Thyroid gland (tissue), 4 donors: Measurements from ENCODE around the gene NRSN1. TPM values are rescaled to one million over a fixed set of nuclear protein-coding genes. Genes with fewer than 3 reads are reported as not detected.

Experiments used
- DNase-seq, 2 donors: peaks; one replicate each; pipeline ENCODE4 v3.0.0-alpha.2; 2019
- H3K27ac ChIP-seq, 3 donors: fragments of 200-600 bp; sonication (generic); 1 replicate in 2 of 3; 2 replicates in 1 of 3; pipeline ENCODE4 v1.5.1; 2016 to 2019; ENCODE audit warnings: mild to moderate bottlenecking in 1 of 3, moderate library complexity in 1 of 3
- H3K27me3 ChIP-seq: fragments of 200-600 bp; sonication (generic); one replicate; pipeline ENCODE4 v1.5.1; 2019
- H3K36me3 ChIP-seq, 2 donors: fragments of 200-600 bp; sonication (generic); one replicate each; pipeline ENCODE4 v1.5.1; 2016 to 2019
- H3K4me1 ChIP-seq, 2 donors: fragments of 200-600 bp; sonication (generic); one replicate each; pipeline ENCODE4 v1.5.1; 2017 to 2019
- H3K4me3 ChIP-seq, 3 donors: fragments of 200-600 bp; sonication (generic); replicated peaks in 1 of 3; 1 replicate in 2 of 3; 2 replicates in 1 of 3; pipeline ENCODE4 v1.5.1; 2016; ENCODE audit warnings: mild to moderate bottlenecking in 1 of 3
- H3K9me3 ChIP-seq: fragments of 200-600 bp; sonication (generic); one replicate; pipeline ENCODE4 v1.5.1; 2017
- CTCF ChIP-seq, 6 experiments: fragments of 200-600 bp in 3 of 6; fragments of 450-650 bp in 3 of 6; sonication (generic) in 3 of 6; IDR thresholded peaks; one replicate each; pipeline ENCODE4 v1.5.1; 2016 to 2019; ENCODE audit warnings: antibody characterized with exemption in 6 of 6, mild to moderate bottlenecking in 2 of 6, inconsistent platforms in 1 of 6, moderate library complexity in 1 of 6
- POLR2A ChIP-seq, 2 donors: fragments of 450-650 bp; IDR thresholded peaks; one replicate each; pipeline ENCODE4 v1.6.1; 2017; ENCODE audit warnings: antibody characterized with exemption in 2 of 2, mild to moderate bottlenecking in 2 of 2, moderate library complexity in 1 of 2
- WGBS, 2 donors: methylation state at CpG; one replicate each; pipeline ENCODE4 v1.1.5; 2017; 5-methylcytosine and 5-hydroxymethylcytosine counted together
- intact Hi-C: fragments of 100-400 bp; cut with DNase I; formaldehyde crosslinking; loops from one replicate; pipeline ENCODE4 v1.15.1; 2023
- total RNA-seq, 4 donors: library from RNA; depleted of rRNA; stranded (reverse); fragments of >200 nt; gene quantifications; one replicate each; pipeline ENCODE4 v1.2.3, GENCODE V29; 2016

Gene NRSN1
- total RNA-seq, 4 donors from 2014 or later: not detected

- H3K4me3 ChIP-seq: no peak overlapping the region
- no peaks in the 10 kb centered on the region for H3K4me1 ChIP-seq
- no peaks in the 10 kb centered on the region for H3K27me3 ChIP-seq
- TF ChIP-seq POLR2A (IDR thresholded peaks at IDR 0.05) (no peak), CTCF (IDR thresholded peaks at IDR 0.05) (no peak)
- intact Hi-C loops: no loop called here
- H3K36me3 ChIP-seq: no peaks in the 10 kb centered on the region
- H3K27ac ChIP-seq: no peak overlapping the region
- H3K9me3 ChIP-seq: no peaks in the 10 kb centered on the region
- DNase-seq: no peak
- 87 to 89% methylated on average over 7 of the region's 7 CpGs for WGBS, 2 donors
These were observed 60.3 kb downstream of the NRSN1 start for GRCh38 chr6:24186349-24186748.

GRCh38 chr6:24187965-24188577 is 62.1 kb downstream of the NRSN1 start:
- Histone ChIP-seq H3K36me3 (no peaks in the 10 kb centered on the region), H3K4me1 (no peaks in the 10 kb centered on the region), H3K27ac (no peak overlapping the region), H3K9me3 (no peaks in the 10 kb centered on the region), H3K4me3 (no peak overlapping the region), H3K27me3 (no peaks in the 10 kb centered on the region)
- DNase-seq: no peak
- intact Hi-C loops: no loop called here
- TF ChIP-seq CTCF (IDR thresholded peaks at IDR 0.05) (no peak), POLR2A (IDR thresholded peaks at IDR 0.05) (no peak)

GRCh38 chr6:24188578-24189080 is 62.6 kb downstream of the NRSN1 start:
- intact Hi-C loops: no loop called here
- no peak for DNase-seq
- 74 to 75% methylated on average over 8 of the region's 8 CpGs for WGBS, 2 donors
- Histone ChIP-seq H3K36me3 (no peaks in the 10 kb centered on the region), H3K9me3 (no peaks in the 10 kb centered on the region), H3K4me3 (no peak overlapping the region), H3K27me3 (no peaks in the 10 kb centered on the region), H3K4me1 (no peaks in the 10 kb centered on the region), H3K27ac (no peak overlapping the region)
- TF ChIP-seq POLR2A (IDR thresholded peaks at IDR 0.05) (no peak), CTCF (IDR thresholded peaks at IDR 0.05) (no peak)

GRCh38 chr6:24191346-24191745 is 65.3 kb downstream of the NRSN1 start:
- no peak for DNase-seq
- intact Hi-C loops: no loop called here
- no peaks in the 10 kb centered on the region for H3K4me1 ChIP-seq
- no peak overlapping the region for H3K4me3 ChIP-seq
- H3K36me3 ChIP-seq: no peaks in the 10 kb centered on the region
- no peak for TF ChIP-seq CTCF (IDR thresholded peaks at IDR 0.05)
- TF ChIP-seq POLR2A (IDR thresholded peaks at IDR 0.05): no peak
- no peaks in the 10 kb centered on the region for H3K27me3 ChIP-seq
- no peak overlapping the region for H3K27ac ChIP-seq
- no peaks in the 10 kb centered on the region for H3K9me3 ChIP-seq
- WGBS, 2 donors: 46 to 48% methylated on average over 2 of the region's 2 CpGs

GRCh38 chr6:24193364-24193763 is 67.3 kb downstream of the NRSN1 start:
- Histone ChIP-seq H3K4me1 (no peaks in the 10 kb centered on the region), H3K36me3 (no peaks in the 10 kb centered on the region), H3K27me3 (no peaks in the 10 kb centered on the region), H3K9me3 (no peaks in the 10 kb centered on the region), H3K4me3 (no peak overlapping the region), H3K27ac (no peak overlapping the region)
- no peak for DNase-seq
- TF ChIP-seq CTCF (IDR thresholded peaks at IDR 0.05): no peak
- TF ChIP-seq POLR2A (IDR thresholded peaks at IDR 0.05): no peak
- intact Hi-C loops: no loop called here
